H1 (cell line): Measurements from ENCODE around the gene FGFRL1. TPM values are rescaled to one million over a fixed set of nuclear protein-coding genes. Genes with fewer than 3 reads are reported as not detected.

Experiments
- KDM4A ChIP-seq: IDR thresholded peaks from one replicate; pipeline ENCODE4 v1.7.1; 2012; ENCODE audit warnings: low read depth, mild to moderate bottlenecking, moderate library complexity, low read length, inconsistent platforms; ENCODE audit not compliant: severe bottlenecking
- KDM5A ChIP-seq: fragments of 200-600 bp; IDR thresholded peaks from 2 replicates; pipeline ENCODE4 v1.7.1; 2012; ENCODE audit warnings: mild to moderate bottlenecking, low read length, inconsistent platforms, mixed read lengths
- polyA plus RNA-seq, 7 experiments: library from polyadenylated mRNA; depleted of rRNA in 3 of 7; stranded (reverse) in 5 of 7; unstranded in 2 of 7; fragments of >200 nt in 5 of 7; fragments of 200-250 nt in 2 of 7; gene quantifications; 1 replicate in 5 of 7; 2 replicates in 1 of 7; 4 replicates in 1 of 7; pipeline versions ENCODE4 v1.2.1 to v1.2.3, GENCODE V29; 2011 to 2013; ENCODE audit warnings: missing spikeins in 2 of 7, mixed read lengths in 2 of 7
- total RNA-seq: library from RNA; stranded (reverse); fragmentation: NEBNext Ultra II Directional; extraction: Animal tissue kit (Norgen Biotek cat#: 25700); gene quantifications from 2 replicates; pipeline ENCODE4 v1.2.1, GENCODE V29; 2021

The FGFRL1 gene
- total and polyA plus RNA-seq, 2 of the 8 experiments (the other 6 are each of a cell fraction or from before 2014, with no cell fraction given), result 18.9 to 34.6 TPM

DNA sequence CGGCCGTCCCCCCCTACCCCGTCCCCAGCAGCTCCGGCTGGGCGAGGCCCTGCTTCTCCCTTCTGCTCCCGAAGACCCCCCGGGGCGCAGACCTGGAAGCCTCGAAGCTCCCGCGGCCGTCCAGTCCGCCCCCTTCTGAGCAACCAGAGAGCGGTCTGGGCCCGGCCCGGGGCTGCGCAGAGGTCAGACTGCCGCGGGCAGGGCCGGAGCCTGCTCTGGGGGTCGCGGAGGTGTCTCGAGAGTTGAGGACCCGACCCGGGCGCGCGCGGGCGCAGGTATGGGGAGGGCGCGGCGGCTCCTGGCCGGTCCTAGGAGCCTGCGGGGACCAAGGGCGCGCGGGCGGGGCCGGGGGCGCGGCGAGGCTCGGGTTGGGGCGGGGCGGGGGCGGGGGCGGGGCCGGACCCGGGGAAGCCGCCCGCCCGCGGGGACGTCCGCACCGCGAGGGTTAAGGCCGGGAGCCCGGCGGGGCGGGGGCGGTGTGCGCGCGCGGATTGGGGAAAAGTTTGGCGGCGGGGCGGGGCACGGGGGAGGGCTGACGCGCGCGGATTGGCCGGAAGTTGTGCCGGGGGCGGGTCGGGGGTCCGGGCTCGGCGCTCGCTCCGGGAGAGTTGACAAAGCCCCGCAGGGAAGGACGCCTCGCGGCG lies at the start of gene FGFRL1 (continued):
- TF ChIP-seq KDM4A, result no peak
- TF ChIP-seq KDM5A, result no peak
